Testis (tissue), 3 donors: Measurements from ENCODE around the gene OR6Y1. TPM values are rescaled to one million over a fixed set of nuclear protein-coding genes. Genes with fewer than 3 reads are reported as not detected.

Source experiments
- DNase-seq: peaks from one replicate; pipeline ENCODE4 v3.0.0-alpha.2; 2019
- H3K27ac ChIP-seq, 2 donors: fragments of 200-600 bp; sonication (generic); one replicate each; pipeline ENCODE4 v1.5.1; 2019
- H3K27me3 ChIP-seq: fragments of 200-600 bp; sonication (generic); one replicate; pipeline ENCODE4 v1.5.1; 2019
- H3K36me3 ChIP-seq: fragments of 200-600 bp; sonication (generic); one replicate; pipeline ENCODE4 v1.5.1; 2017; ENCODE audit warnings: low read depth; ENCODE audit errors: missing control alignments
- H3K4me1 ChIP-seq: fragments of 200-600 bp; sonication (generic); one replicate; pipeline ENCODE4 v1.5.1; 2019
- H3K4me3 ChIP-seq, 2 donors: fragments of 200-600 bp; sonication (generic); one replicate each; pipeline ENCODE4 v1.5.1; 2017 to 2019
- H3K9me3 ChIP-seq: fragments of 200-600 bp; sonication (generic); one replicate; pipeline ENCODE4 v1.5.1; 2017
- CTCF ChIP-seq, 3 experiments: fragments of 450-650 bp in 2 of 3; fragments of 200-600 bp in 1 of 3; sonication (generic) in 1 of 3; IDR thresholded peaks; one replicate each; pipeline ENCODE4 v1.5.1; 2016 to 2019; ENCODE audit warnings: antibody characterized with exemption in 3 of 3, mild to moderate bottlenecking in 2 of 3, moderate library complexity in 1 of 3
- POLR2A ChIP-seq: fragments of 450-650 bp; IDR thresholded peaks from one replicate; pipeline ENCODE4 v1.6.1; 2017; ENCODE audit warnings: antibody characterized with exemption, mild to moderate bottlenecking, moderate library complexity
- WGBS, 2 donors: methylation state at CpG; one replicate each; pipeline ENCODE4 v1.1.5; 2018; 5-methylcytosine and 5-hydroxymethylcytosine counted together
- intact Hi-C: fragments of 100-400 bp; cut with DNase I; formaldehyde crosslinking; loops from one replicate; pipeline ENCODE4 v1.15.1; 2023; ENCODE audit warnings: low total_unique reads
- polyA plus RNA-seq: library from polyadenylated mRNA; stranded (reverse); fragments of 350-450 nt; fragmentation: Illumina TruSeq; extraction: RNeasy Lipid Tissue Mini Kit (QIAGEN cat#74804); gene quantifications from one replicate; pipeline ENCODE4 v1.2.3, GENCODE V29; 2014; ENCODE audit warnings: low read depth, low replicate concordance; ENCODE audit not compliant: insufficient read depth
- total RNA-seq, 2 donors: library from RNA; depleted of rRNA; stranded (reverse); fragments of >200 nt; gene quantifications; one replicate each; pipeline ENCODE4 v1.2.3, GENCODE V29; 2016

OR6Y1 gene
- total and polyA plus RNA-seq, 3 donors from 2014 or later: not detected

- DNase-seq: no peak
These were observed 26.9 kb downstream of the OR6Y1 start for GRCh38 chr1:158527190-158527815.

GRCh38 chr1:158521666-158522058, 32.5 kb downstream of the OR6Y1 start:
- WGBS, 2 donors: 92 to 98% methylated on average over 2 of the region's 2 CpGs
- Histone ChIP-seq H3K27me3 (no peaks in the 10 kb centered on the region), H3K9me3 (no peaks in the 10 kb centered on the region), H3K4me1 (no peaks in the 10 kb centered on the region), H3K36me3 (no peaks in the 10 kb centered on the region), H3K4me3 (no peak overlapping the region), H3K27ac (no peak overlapping the region)
- no peak for TF ChIP-seq POLR2A
- no peak for TF ChIP-seq CTCF (IDR thresholded peaks at IDR 0.05)
- intact Hi-C loops: no loop called here
- DNase-seq: no peak

More at GRCh38 chr1:158527190-158527815, 26.9 kb downstream of the OR6Y1 start:
- H3K4me1 ChIP-seq: no peaks in the 10 kb centered on the region
- intact Hi-C loops: no loop called here
- no peaks in the 10 kb centered on the region for H3K9me3 ChIP-seq
- WGBS, 2 donors: 88 to 93% methylated on average over 2 of the region's 2 CpGs
- H3K27me3 ChIP-seq: no peaks in the 10 kb centered on the region
- no peaks in the 10 kb centered on the region for H3K36me3 ChIP-seq
- no peak for TF ChIP-seq CTCF (IDR thresholded peaks at IDR 0.05)
- no peak for TF ChIP-seq POLR2A
- H3K27ac ChIP-seq: no peak overlapping the region
- no peak overlapping the region for H3K4me3 ChIP-seq

- H3K4me1 ChIP-seq: no peaks in the 10 kb centered on the region
- no peak for DNase-seq
- no peak overlapping the region for H3K4me3 ChIP-seq
- no peak overlapping the region for H3K27ac ChIP-seq
- TF ChIP-seq POLR2A: no peak
- no peak for TF ChIP-seq CTCF (IDR thresholded peaks at IDR 0.05)
- 89 to 94% methylated on average over 3 of the region's 3 CpGs for WGBS, 2 donors
- intact Hi-C loops: no loop called here
- no peaks in the 10 kb centered on the region for H3K27me3 ChIP-seq
- H3K36me3 ChIP-seq: no peaks in the 10 kb centered on the region
- H3K9me3 ChIP-seq: no peaks in the 10 kb centered on the region
These were observed 33.1 kb downstream of the OR6Y1 start for GRCh38 chr1:158520955-158521665.

- Histone ChIP-seq H3K36me3 (no peaks in the 10 kb centered on the region), H3K27me3 (no peaks in the 10 kb centered on the region), H3K4me3 (no peak overlapping the region), H3K4me1 (no peaks in the 10 kb centered on the region), H3K27ac (no peak overlapping the region), H3K9me3 (no peaks in the 10 kb centered on the region)
- intact Hi-C loops: no loop called here
- 77 to 90% methylated on average over 1 of the region's 1 CpG for WGBS, 2 donors
- DNase-seq: no peak
- TF ChIP-seq POLR2A: no peak
- no peak for TF ChIP-seq CTCF (IDR thresholded peaks at IDR 0.05)
These were observed 34.2 kb downstream of the OR6Y1 start for GRCh38 chr1:158520021-158520420.

GRCh38 chr1:158516966-158517365, 37.2 kb downstream of the OR6Y1 start:
- Histone ChIP-seq H3K36me3 (no peaks in the 10 kb centered on the region), H3K4me1 (no peaks in the 10 kb centered on the region), H3K27ac (no peak overlapping the region), H3K9me3 (no peaks in the 10 kb centered on the region), H3K4me3 (no peak overlapping the region), H3K27me3 (no peaks in the 10 kb centered on the region)
- TF ChIP-seq POLR2A (no peak), CTCF (IDR thresholded peaks at IDR 0.05) (no peak)
- intact Hi-C loops: no loop called here
- no peak for DNase-seq
